GM19467 (cell line): ENCODE data around the gene NEK4.

Source experiments
- ATAC-seq: cut with Tn5 transposase; IDR thresholded peaks from one replicate; pipeline ENCODE4 v1.9.1; 2021; ENCODE audit warnings: mild to moderate bottlenecking, moderate library complexity; ENCODE audit not compliant: unreplicated experiment

NEK4 gene

DNA sequence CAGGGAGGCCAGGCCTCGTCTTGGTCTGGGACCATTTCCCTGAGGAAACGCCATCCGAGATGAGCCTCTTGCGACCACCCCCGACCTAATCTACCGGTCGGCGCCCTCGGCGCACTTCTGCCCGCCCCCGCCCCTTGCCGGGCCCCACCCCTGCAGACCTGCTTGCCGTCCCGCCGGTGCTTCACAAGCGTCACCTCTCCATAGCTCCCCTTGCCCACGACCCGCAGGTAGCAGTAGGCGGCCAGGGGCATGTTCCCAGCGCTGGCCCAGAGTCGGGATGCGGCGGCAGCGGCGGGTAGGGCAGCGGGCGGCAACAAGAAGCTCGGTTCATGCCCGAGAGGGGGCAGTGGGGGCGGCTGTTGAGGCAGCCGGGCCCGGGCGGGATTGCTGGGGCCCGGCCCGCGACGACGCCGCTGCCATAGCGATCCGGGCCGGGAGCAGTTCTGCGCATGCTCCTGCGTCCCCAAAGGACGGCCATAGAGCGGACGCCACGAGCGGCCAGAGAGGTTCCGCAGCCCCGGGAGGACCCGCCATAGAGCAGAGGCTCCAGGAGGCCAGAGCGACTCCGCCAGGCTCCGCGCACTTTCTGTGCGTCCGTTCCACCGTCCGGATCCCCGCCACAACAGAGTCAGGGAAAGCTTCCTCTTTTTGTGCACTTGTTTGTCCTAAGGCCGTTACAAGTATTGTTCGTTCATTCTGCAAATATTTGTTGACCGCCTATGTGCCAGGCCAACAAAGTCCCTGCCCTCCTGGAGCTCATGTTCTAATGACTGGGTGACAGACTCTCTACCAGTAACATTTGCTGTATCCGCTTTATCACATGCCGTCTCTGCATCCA is at the start of gene NEK4:
TSS of gene NEK4 (minus strand) at position 445 of the 838 bp plus-strand sequence. CDS start at position 251, 194 bp downstream.
- peak; percentile 92 for ATAC-seq

DNA sequence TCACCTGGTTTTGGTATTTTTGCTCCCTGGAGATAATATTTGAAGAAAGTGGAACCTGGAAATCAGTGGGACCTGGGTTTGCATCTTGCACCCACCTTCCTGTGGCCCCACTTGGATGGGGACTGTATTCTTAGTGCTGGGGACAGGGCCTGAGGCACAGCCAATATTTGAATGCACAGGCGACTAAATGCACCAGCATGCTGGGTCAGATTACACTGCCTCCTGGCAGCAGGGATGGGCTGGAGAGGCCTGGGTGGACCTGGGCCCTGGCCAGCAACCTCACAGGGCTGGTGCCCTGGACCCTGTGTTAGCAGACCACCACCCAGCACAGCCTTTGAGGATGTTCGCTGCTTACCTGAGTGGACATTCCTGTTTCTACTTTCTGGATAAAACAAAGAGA is 49.2 kb upstream of the NEK4 start:
- ATAC-seq, result no peak

DNA sequence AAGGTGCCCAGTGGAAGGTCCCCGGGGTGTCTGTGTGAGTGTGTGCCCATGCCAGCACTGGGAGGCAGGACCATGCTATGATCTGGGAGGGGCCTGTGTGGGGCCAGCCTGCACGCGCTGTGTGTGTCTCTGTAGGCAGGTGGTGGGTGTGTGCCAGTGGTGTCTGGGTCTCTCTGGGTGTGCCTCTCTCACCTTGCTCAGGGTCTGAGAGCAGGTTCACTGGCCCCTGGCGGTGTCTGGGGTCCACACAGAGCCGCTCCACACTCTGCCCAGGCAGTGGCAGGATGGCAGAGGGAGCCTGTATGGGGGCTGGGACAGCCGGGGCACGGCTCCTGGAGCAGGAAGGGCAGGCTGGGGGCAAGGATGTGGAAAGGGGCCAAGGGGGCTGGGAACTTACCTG is 47.1 kb upstream of the NEK4 start:
- no peak for ATAC-seq

DNA sequence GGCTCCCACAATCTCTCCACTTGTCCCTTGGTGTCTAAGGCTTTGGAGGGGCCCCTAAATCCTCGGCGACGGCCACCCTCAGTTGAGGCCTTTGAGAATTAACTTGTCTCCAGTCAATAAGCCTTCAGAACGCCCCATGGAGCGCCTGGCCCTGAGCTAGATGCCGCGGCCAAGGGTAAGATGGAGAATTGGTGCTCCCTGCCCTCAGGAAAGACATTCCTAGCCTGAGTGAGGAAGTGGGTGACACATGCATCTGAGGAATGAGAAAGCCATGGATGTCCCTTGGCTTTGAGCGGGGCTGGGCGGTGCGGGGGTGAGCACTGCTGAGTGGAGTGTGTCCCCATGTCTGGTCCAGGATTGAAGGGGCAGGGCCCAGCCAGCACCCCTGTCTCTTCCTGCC is 46.5 kb upstream of the NEK4 start:
- no peak for ATAC-seq

DNA sequence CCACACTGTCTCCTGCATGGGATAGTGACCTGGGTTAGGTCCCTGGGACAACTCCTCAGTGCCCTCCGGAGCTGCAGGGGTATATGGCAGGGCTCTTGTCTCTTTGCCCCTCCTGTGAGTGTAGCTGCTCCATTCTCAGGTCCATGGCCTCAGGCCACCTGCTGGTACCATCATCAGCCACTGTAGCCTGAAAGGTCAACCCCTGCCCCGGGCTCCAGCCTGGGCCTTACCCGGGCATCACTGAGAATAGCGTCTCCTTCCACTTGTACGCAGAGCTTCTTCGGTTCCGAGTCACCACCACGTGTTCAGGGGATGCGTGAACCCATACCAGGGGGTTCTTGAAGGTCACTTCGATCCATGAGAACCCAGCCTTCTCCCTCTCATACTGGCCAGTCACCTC is 45.9 kb upstream of the NEK4 start:
- no peak for ATAC-seq

DNA sequence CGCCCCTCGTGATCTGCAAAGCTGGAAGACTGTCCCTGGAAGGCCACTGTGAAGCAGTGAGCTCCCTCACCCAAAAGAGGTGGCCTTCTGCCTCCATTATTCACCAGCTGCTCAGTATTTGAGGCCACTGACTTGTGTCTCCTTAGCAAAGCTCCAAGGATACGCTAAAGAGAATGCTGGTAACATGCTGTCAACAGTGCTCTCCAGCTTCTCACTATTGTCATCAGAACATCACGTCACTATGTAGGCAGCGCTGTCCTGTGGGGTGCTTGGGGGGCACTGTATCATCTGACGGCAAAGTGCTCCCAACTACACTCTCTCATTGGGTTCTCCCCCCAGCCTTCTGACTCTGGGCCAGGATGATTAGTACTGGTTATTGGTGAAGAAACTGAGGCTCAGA is 45.5 kb upstream of the NEK4 start:
- no peak for ATAC-seq

DNA sequence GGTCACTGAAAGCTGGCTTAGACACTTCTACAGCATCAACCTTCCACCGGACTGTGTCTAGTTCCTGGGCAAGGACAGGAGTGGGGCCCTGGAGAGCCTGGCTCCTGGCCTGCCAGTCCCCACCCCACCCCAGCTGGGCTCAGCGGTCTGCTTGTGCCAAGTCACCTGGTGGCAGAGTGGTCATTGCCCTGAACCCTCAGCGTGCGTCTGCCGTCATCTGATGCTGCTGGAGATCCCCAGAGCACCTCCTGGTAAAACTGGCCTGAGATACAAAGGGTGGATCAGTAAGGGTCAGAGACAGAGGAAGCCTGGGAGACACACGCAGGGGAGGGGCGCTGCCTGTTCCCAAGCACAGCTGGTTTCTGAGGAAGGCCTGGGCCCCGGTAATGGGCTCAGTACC is 43.1 kb upstream of the NEK4 start:
- no peak for ATAC-seq

DNA sequence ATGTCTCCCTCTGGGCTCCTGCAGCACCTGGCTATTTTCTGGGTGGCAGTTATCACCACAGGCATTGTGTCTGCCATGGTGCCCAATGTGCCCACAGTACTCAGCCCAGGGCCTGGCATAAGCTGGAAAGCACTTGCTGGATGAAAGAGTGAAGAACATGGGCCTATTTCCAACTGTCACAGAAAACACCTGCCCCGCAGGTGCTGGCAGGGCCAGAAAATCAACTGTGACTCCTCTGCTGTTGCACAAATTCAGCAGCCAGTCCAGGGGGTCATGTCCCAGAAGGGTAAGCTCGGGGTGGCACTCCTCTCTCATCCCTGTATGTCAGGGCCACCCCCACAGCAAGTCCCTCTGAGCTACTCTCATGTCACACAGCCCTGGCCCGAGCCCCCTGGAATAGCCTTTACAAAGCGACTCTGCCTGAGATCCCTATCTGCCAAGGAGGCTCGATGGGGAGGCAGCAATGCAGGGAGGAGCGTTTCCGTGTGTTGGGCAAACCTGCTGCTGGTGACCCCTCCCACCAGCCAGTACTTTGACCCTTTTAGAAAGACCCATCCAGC is 40.8 kb upstream of the NEK4 start:
- no peak for ATAC-seq

DNA sequence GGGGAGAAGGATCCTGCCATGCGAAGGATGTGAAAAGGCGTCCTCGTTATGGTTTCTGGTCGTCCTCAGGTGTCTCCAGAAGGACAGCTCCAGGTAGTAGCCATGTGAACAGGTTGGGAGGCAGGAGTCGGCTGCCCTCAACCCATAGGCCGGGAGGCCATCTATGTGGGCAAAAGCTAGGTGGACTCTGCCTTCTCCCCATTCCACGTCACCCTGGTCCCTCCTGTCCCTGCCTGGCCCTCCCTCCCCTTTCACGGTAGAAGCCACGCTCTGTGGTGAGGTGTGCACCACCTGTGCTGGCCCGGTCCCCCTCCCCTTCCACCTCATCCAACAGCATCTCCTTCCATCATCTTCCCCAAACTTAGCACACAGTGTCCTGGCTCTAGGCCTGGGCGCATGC is 40.2 kb upstream of the NEK4 start:
- no peak for ATAC-seq

DNA sequence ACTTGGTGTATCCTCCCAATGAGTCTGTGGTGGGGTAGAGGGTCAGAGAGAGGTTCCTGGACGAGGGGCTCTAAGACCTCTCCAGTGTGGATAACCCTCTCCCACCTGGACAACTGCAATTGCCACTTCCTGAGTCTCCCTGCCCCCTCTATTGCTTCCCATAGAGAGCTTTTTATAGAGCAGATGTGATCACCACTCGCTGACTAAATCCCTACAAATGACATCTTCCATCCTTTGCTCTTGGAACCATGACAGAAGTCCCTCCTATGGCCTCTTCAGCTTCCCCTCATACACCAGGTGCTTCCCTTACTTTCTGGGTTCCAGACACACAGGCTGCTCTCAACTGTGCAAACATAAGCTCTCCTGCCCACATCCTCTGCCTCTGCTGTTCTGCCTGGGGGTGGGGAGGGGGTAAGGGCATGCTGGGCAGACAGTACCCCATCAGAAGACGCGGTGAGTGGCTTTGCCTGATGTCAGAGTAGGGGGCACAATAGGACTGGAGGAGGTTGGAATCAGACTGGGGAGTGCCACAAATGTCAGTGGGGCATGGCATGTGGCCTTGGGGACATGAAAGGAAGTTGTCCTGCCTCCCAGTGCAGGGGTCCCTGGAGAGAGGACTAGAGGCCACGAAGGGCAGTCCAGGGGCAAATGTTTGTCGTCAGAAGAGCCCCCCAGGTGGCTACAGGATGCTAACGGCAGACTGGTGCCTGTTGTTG is 39.1 kb upstream of the NEK4 start:
- ATAC-seq, result no peak

DNA sequence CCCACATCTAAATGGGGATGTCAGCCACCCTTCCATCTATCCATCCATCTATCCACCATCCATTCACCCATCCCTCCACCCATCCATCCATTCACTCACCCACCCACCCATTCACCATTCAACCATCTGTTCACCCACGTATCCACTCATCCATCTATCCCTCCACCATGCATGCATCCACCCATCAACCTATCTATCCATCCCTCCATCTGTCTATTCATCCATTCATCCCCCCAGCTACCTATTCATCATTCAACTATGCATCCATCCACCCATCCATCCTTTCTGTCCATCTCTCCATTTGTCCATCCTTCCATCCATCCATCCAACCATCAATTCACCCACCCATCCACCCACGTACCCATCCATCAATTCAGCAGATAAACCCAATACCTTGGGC is 38.4 kb upstream of the NEK4 start:
- no peak for ATAC-seq

DNA sequence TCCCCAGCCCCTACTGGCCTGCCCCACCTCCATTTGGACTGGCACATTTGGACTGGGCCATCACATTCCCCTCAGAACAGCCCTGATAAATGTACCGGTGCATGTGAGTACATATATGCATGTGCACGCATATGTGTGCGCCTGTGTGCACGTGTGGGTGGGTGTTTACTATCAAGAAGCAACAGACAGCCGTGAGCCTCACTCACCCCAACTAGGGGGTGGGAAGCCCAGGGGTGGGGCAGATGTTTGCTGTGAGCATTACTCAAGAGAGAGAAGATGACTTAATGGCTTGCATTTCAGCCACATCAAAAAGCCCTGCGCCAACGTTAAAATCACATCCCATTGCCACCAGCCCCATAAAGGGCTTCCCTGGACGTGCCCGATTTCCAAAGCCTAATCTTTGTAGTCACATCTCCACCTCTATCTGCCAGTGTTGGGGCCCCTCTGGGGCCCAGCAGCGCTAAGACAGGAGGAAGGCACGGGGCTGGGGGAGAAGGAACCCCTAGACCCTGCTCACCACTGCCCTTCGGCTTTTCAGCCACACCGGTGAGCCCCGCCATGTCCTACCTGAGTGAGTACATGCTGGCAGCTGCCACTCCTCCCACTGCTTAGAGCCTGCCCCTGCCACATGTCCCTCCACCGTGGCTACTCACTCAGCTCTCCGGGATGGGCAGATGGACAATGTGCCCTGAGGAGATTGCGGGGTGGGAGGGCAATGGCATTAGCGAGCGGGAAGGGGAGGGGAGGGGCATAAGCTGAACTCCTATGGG is 34.7 kb upstream of the NEK4 start:
- ATAC-seq, result no peak

DNA sequence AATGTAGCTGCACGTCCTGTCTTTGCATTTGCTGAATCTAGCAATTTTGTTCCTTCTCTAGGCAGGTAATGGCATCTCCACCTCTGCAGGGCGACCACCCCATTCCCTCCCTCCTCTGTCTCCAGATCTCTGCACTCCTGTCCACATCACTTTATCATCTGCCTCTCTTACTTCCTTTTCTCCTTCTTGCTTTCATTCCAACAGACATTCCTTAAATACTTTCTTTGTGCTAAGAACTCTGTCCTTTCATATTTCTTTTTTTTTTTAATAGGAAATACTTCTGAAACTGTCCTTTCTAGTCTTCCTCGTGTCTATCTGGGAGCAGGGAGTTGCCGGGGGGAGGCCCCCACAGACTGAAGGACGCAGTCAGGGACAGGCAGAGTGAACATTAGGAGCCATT is 31.1 kb upstream of the NEK4 start:
- ATAC-seq, result no peak

DNA sequence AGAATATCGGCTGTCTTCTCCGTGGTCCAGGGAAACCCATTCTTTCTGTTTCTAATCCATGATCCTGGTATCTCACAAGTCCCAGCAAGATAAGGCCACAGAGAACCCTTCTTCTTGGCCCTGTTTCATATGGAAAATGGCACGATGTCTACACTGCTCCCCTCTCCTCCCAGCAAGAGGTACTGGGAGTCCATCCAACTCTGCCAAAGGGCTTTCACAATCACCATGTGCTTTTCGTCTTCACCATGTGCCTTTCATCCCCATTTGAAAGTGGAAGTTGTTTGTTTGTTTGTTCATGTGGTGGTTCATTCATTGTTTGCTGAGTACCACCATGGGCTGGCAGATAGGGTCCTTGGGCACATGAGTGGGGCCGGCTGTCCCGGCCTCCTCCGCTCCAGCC is 29.3 kb upstream of the NEK4 start:
- ATAC-seq, result no peak

DNA sequence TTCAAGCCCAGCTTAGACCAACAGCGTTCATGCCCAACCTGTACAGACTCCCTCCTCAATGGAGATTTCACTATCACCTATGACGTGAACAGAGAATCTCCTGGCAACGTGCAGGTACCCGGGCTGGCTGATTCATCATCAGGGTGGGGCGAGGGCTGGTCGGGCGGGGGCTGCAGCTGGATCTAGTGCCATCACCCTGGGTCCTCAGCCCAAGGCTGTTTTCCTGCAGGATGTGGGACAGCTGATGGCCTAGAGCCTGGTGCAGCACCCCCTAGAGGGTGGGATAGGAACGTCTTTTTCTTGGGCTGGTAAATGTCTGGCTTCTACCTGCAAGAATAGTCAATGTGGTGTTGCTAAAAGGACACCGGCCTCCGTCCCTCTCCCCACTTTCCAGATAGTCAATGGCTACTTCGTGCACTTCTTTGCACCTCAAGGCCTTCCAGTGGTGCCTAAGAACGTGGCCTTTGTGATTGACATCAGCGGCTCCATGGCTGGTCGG is 28.3 kb upstream of the NEK4 start:
- no peak for ATAC-seq

DNA sequence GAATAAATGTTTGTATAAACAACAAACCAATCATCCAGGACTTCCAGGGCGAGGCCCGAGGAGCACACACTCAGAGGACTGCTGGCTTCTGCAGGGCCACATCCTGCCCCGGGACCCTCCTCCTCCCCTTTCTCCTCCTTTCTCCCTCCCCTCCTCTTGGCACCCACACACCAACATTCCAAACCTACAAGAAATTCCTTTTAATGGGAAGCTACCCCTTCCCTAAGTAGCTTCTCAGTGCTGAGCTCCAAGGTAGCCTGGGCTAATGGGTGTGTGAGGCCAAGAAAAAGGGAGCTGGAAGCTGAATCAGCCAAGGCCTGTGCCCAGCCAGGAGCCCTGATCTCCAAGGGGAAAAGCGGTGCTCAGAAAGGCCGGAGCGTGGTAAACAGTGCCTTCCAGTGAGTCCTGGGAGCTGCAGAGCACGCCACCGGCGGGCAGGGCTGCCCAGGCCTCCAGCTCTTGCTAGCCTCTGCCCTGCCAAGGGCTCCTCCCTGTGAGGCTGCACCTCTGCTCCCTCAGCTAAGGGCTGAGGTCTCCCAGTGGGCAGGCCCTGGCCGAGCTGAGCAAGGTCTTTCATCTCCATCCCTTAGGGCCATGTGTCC is 27.7 kb upstream of the NEK4 start:
- ATAC-seq, result no peak

DNA sequence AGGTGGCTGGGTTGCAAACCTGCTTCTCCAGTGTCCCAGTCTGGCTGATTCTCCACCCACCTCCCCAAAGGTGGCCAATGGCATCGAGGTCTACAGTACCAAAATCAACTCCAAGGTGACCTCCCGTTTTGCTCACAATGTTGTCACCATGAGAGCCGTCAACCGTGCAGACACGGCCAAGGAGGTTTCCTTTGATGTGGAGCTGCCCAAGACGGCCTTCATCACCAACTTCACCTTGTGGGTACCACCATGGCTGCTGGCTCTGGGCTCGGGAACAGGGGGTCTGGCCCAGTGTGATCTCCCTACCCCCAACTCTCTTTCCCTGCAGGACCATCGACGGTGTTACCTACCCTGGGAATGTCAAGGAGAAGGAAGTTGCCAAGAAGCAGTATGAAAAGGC is 25.7 kb upstream of the NEK4 start:
- ATAC-seq, result no peak

DNA sequence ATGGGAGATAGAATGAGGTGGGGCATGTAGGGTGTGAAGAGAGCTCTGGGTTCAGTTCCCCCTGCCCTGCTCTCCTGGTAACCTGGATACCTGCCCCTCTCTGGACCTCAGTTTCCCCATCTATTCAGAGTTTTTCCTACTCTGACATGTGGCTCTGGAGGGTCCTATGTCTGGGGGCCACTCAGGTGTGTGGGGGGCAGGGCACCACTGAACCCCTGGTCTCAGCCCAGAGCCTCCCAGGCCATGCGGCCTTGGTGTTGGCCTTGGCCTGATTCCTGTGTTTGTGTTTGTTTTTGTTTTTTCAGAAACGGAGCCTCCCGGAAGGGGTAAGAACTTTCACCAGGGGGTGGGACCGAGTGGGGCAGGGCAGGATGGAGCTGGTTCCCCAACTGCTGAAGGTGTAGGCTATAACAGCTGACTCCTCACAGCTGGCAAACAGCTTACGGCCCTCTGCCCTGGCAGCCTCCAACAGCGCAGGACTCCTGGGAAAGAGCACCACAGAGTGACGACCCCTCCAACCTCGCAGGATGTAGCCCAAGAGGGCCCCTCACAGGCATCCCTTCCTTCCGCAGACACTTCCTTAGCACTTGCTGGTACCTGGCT is 24.7 kb upstream of the NEK4 start:
- no peak for ATAC-seq

DNA sequence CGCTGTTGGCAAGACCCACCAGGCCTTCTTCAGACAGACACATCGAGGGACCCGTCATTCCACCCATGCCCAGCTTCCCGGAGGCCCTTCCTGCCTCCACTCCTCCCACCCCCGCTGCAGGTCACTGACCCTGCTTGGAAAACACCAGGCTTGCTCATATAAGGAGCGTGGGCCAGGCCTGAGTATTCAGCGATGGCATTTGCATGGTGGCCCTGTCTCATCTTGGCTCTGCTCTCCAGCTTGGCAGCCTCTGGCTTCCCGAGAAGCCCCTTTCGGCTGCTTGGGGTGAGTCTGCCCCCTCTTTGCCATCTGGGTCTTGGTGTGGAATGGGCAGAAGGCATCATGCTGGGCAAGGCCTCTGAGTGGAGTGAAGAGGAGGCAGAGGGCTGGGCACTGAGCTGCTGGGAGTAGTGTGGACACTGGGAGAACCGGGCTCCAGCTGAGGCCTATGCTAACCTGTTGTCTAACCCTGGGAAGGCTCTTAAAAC is 23.9 kb upstream of the NEK4 start, which contains the start of gene ITIH3:
TSS of gene ITIH3 (plus strand) at position 185 of the 488 bp plus-strand sequence. CDS start at position 193, 8 bp downstream.
- no peak for ATAC-seq
